ENCODE results near the gene SLC38A11.

SLC38A11 gene

DNA sequence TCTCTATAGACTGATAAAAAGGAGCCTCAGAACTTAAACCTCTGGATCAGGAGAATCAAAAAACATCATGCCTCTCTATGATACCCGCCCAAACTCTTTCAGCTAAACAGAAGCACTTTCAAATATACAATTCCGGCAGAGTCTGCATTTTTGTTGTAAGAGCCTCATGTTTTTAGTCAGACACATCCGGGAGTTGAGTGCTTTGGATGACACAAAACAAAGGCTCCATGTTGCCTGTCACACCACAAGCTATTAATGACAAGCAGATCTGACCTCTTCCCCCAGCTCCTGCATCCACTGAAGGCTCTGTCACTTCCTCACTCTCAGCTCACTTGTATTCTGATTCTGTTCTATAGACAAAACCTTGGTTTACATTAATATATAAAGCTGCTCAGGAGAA, 33.2 kb downstream of the SLC38A11 start:
- TF ChIP-seq CTCF (IDR thresholded peaks at IDR 0.05): no peak

DNA sequence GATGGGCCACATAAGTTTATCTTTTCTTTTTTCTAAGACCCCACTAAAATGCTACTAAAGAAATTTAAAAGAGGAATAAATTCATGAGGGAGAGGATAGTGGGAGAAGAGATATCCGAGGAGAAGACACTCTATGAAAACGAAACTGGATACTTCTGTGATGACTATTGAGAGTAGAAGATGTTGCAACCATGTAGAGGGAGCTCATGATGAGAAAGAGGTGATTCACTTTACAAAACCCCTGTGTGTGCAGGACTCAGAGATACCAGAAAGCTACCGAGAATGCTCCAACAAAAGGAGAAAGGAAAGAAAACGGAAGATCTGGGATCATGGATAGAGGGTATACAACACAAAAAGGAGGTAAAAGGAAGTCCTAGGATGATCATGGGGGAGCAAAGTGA, 34.9 kb downstream of the SLC38A11 start:
- no peak for TF ChIP-seq CTCF (IDR thresholded peaks at IDR 0.05)

DNA sequence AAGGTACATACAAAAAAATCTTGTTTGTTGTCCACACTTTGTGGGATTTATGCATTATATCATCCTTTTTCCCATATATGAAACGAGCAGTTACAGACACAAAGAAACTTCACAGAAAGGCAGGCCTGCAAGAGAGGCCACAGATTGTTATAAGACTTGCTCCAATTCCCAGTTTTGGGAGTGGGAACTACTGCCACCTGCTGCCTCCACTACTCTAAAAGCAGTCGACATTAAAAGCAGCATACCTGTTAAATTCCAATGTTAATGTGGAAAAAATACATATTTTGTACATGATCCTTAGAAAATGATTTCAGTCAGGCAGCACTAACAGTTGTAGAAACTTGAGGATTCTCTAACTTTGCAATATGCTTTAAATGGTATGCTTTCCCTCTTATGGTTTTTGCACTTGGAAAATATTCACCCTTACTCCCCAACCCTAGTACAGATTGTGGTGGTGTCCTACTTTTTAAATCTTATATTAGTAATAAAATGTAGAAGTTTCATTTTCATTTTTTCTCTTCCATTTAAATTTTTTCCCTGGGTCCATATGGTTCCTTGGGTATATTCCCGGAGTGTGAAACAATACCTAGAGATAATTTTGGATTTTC, 37.9 kb downstream of the SLC38A11 start:
- TF ChIP-seq CTCF (IDR thresholded peaks at IDR 0.05): peak; percentile 65

- no peak for TF ChIP-seq CTCF (IDR thresholded peaks at IDR 0.05)
Observed at GRCh38 chr2:164915566-164915965, 39.8 kb downstream of the SLC38A11 start.

DNA sequence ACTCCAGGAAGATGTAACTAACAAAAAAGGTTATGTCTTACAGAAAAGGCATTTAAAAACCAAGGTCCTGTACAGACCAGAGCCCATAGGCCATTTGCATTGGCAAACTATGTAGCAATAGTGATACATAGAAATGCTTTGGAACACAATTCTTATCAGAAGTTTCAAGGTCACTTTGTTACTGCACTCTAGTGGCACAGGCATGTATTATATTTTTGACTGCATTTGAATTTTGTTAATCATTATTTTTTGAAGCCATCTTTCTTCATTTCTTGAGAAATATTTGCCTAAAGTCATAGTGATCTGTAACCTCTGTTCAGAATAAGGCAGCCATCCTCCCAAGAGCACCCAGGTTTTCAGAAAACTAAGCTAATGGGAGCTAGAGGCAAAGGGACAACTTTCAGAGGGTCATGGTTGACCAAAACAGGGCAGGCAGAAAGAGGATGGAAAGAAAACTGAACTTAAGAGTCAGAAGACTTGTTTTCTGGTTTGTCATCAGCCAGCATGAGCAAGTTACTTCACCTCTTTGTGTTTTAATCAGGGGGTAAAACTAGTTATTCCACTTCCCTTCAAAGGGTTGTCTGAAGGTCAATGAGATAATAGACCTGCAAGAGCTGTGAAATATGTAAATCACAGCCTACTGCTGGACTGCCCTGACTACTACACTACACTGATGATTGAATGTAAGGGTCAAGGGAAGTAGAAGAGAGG, 41.5 kb downstream of the SLC38A11 start:
- TF ChIP-seq CTCF (IDR thresholded peaks at IDR 0.05): peak; percentile 57; the same call in 1 of the 2 replicates

DNA sequence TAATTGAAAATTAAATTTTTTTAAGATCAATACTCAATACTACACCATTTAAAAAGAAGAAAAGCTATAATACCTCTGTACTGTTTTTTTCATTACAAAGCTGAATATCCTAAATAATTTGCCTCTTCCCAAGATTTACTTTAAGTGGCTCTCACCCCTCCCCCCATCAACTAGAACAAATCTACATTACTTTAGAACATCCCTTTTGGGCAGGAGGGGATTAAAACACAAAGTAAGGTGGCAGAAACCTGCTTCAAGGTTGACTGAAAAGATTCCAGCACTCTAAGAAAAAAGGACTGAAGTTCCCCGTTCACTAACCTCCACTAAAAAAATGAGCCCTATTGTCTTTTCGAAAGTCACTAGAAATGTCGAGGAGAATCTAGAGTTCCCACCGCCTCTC, 42.3 kb downstream of the SLC38A11 start:
- TF ChIP-seq CTCF (IDR thresholded peaks at IDR 0.05): no peak

- no peak for TF ChIP-seq CTCF (IDR thresholded peaks at IDR 0.05)
Observed at GRCh38 chr2:164911832-164912231, 43.5 kb downstream of the SLC38A11 start.
